Mesodermal cell (in vitro differentiated cells): Measurements from ENCODE around the gene ABCD4.

ENCODE experiments used
- H3K27ac ChIP-seq: 2 replicates; pipeline ENCODE4 v1.7.0; 2013; ENCODE audit warnings: mild to moderate bottlenecking, low read depth, low read length, moderate library complexity; ENCODE audit not compliant: severe bottlenecking
- H3K36me3 ChIP-seq: 2 replicates; pipeline ENCODE4 v1.7.1; 2013; ENCODE audit warnings: mild to moderate bottlenecking, low read length, moderate library complexity; ENCODE audit not compliant: control insufficient read depth, insufficient read depth
- H3K4me1 ChIP-seq: one replicate; pipeline ENCODE4 v1.7.1; 2013; ENCODE audit warnings: mild to moderate bottlenecking, low read length; ENCODE audit not compliant: insufficient read depth, control insufficient read depth, poor library complexity, severe bottlenecking
- H3K4me3 ChIP-seq: 2 replicates; pipeline ENCODE4 v1.7.0; 2013; ENCODE audit warnings: low read length, control low read depth, mild to moderate bottlenecking; ENCODE audit not compliant: insufficient read depth, poor library complexity, severe bottlenecking; ENCODE audit errors: extremely low read depth
- H3K9me3 ChIP-seq: 2 replicates; pipeline ENCODE4 v1.7.1; 2013; ENCODE audit warnings: mild to moderate bottlenecking, low read length, moderate library complexity; ENCODE audit not compliant: control insufficient read depth
- WGBS, 2 experiments: methylation state at CpG; one replicate each; pipeline ENCODE4 v1.1.5; 2013; ENCODE audit warnings: missing lambda C conversion rate in 2 of 2; ENCODE audit not compliant: insufficient coverage in 2 of 2; 5-methylcytosine and 5-hydroxymethylcytosine counted together

ABCD4 gene

DNA sequence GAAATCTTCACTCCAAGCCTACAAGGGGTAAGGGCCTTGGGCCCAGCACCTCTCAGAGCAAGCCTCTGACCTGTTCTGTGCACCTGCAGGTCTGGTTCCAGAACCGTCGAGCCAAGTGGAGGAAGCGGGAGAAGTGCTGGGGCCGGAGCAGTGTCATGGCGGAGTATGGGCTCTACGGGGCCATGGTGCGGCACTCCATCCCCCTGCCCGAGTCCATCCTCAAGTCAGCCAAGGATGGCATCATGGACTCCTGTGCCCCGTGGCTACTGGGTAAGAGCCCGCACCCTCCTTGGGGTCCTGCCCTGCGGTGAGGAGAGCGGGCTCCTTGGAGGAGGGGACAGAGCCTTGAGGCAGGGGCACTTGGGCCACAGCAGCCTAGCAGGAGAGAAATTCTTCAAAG lies 43.2 kb downstream of the ABCD4 start:
- 95 to 97% methylated on average over 12 of the region's 12 CpGs for WGBS, 2 experiments
- H3K4me1 ChIP-seq = no peaks in the 10 kb centered on the region
- no peaks in the 10 kb centered on the region for H3K9me3 ChIP-seq
- H3K36me3 ChIP-seq = no peaks in the 10 kb centered on the region
- no peak overlapping the region for H3K27ac ChIP-seq
- H3K4me3 ChIP-seq = no peak overlapping the region

DNA sequence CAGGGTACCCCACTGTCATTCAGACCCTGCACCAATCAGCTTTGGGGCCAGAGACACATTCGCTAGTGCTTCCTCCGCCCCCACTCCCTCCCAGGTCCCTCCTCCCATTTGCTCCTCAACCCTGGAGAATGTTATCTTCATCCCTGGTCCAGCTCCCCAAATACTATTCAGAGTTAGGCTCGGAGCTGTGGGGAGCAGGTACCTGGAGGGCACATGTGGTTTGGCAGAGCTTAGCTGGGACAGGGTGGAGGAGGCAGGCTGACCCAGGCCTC lies 44.0 kb downstream of the ABCD4 start:
- H3K27ac ChIP-seq = no peak overlapping the region
- no peaks in the 10 kb centered on the region for H3K36me3 ChIP-seq
- 51% methylated on average over 2 of the region's 3 CpGs; no CpG with 5 or more reads in 1 of the 2 experiments for WGBS, 2 experiments
- no peaks in the 10 kb centered on the region for H3K9me3 ChIP-seq
- H3K4me1 ChIP-seq = no peaks in the 10 kb centered on the region
- H3K4me3 ChIP-seq = no peak overlapping the region

DNA sequence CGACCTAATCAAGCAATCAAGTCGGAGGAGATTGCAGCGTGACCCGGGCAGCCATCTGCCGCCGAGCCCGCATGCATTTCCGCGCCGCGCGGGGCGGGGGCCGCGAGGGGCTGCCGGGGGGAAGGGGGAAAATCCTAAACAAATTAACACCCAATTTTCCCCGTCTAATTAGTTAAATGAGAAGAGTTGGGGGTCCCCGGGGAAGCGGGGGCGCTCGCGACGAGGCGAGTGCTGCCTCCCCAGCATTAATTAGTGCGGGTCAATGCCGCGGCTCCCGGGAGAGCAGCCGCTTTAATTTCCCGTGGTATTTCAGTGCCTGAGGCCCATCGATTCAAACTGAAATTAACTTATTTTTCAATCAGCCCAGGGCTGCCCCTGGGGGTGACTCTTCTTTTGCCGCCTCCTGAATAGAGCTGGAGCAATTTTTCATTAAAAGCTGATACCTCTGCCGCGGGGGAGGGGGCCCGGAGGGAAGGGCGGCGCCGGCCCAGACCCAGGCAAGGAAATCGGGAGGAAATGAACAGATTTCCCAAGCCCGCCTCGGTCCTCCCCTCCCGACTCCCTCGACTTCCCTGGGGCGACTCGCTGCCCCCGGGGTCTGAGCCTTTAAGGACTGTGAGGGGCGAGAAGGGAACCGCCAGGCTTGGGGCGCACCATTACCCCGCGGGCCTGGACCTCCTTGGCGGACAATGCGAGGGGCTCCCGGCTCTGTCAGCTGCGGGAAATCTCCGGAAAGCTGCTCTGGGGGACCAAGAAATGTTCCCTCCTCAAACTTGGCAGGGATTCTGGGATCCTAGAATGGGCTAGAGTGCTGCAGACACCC lies 44.6 kb downstream of the ABCD4 start:
- Histone ChIP-seq H3K27ac (no peak overlapping the region), H3K9me3 (no peaks in the 10 kb centered on the region), H3K4me3 (peak overlapping the region; percentile 58), H3K36me3 (no peaks in the 10 kb centered on the region), H3K4me1 (no peaks in the 10 kb centered on the region)
- 9 to 10% methylated on average over 22 to 34 of the region's 56 CpGs for WGBS, 2 experiments

DNA sequence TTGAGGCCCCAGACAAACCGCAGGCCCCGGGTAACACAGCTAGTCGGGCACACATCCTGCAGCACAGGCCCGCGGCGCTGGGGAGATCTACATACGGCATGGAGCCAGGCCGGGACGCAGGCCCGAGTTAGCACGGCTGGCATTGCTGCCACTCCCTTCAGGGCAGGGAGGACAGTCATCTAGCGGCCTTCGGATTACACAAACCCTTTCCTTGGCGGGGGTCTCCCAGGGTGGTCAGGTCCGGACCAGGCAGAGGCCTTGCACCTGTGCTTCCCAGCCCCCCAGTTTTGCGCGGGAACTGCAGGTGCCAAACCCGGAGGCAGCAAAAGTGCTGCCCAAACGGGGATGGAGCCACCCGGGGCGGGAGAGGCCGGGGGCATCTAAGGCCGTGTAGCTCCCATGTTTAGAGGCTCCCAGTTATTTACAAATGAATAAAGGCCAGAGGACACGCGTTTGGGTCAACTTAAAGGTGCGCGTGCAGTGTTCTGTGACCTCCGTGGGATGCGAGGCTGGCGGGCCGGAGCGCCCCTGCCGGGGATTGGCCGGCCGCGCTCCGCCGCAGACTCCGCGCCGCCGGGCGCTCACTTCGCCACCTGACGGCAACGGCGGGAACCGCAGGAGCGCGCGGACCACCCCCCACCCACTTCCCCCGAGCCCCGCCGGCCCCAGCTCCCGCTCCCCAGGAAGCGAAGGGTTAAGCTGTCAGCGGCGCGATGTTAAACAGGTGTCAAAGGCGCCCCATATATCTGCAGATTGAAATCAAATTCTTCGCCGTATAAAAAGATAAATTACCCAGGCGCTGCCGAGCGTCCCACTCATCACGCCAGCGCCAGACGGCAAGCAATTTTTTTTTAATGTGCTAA lies 45.4 kb downstream of the ABCD4 start:
- no peaks in the 10 kb centered on the region for H3K4me1 ChIP-seq
- H3K36me3 ChIP-seq = no peaks in the 10 kb centered on the region
- H3K27ac ChIP-seq = no peak overlapping the region
- H3K4me3 ChIP-seq = peak overlapping the region; percentile 58
- no peaks in the 10 kb centered on the region for H3K9me3 ChIP-seq
- 22 to 27% methylated on average over 53 to 54 of the region's 68 CpGs for WGBS, 2 experiments

DNA sequence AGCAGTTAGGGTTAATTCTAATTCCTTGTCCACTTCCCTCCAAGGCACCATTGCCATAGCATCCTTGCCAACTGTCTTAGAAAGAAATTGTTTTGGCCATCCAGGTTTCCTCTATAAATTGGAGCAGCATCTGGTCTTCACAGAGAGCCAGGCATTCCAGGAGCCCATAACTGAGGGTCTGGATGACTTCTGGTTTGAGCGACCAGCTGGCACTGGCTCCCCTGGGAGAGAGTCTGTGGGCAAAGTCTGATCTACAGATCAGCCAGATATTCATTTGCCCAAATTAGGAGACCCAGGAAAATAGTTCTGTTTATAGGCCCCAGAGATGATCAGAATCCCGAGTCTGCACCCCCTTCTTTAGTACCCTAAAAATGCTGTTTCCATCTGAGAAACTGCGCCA lies 47.5 kb downstream of the ABCD4 start:
- H3K4me1 ChIP-seq = no peaks in the 10 kb centered on the region
- H3K36me3 ChIP-seq = no peaks in the 10 kb centered on the region
- H3K9me3 ChIP-seq = no peaks in the 10 kb centered on the region
- H3K4me3 ChIP-seq = no peak overlapping the region
- H3K27ac ChIP-seq = no peak overlapping the region
- whole genome bisulfite sequencing, 2 experiments = 89% methylated on average over 3 of the region's 3 CpGs; no CpG with 5 or more reads in 1 of the 2 experiments

DNA sequence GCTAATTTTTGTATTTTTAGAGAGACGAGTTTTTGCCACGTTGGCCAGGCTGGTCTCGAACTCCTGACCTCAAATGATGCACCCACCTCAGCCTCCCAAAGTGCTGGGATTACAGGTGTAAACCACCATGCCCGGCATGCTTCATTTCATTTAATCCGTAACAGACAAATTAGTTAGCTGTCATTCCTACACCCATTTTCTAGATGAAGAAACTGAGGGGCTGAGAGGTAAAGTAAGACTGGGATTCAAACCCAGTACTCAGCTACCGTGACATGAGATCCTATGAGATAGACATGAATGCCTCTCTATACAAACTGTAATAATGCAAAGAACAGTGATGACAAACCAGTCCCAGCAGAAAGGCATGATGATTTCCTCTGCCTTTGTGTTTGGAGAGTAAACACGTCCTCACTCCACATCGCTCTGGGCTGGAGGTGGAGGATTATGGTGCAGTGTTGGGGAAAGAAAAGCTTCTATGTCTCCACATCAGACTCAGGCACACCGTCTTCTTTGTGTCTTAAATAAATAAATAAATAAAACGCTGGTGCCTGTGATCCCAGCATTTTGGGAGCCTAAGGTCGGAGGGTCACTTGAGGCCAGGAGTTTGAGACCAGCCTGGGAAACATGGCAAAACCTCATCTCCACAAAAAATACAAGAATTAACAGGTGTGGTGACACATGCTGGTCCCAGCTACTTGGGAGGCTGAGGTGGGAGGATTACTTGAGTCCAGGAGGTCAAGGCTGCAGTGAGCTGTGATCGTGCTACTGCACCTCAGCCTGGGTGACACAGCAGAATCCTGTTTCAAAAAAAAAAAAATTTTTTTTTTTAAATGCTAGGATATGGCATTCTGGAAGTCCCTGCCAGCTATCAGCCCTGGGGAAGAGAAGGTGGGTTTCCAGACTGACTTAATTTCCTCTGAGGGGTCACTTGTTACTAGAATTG lies 53.0 kb downstream of the ABCD4 start:
- Histone ChIP-seq H3K4me3 (no peak overlapping the region), H3K9me3 (no peaks in the 10 kb centered on the region)
- whole genome bisulfite sequencing, 2 experiments = 90 to 92% methylated on average over 6 to 10 of the region's 12 CpGs

DNA sequence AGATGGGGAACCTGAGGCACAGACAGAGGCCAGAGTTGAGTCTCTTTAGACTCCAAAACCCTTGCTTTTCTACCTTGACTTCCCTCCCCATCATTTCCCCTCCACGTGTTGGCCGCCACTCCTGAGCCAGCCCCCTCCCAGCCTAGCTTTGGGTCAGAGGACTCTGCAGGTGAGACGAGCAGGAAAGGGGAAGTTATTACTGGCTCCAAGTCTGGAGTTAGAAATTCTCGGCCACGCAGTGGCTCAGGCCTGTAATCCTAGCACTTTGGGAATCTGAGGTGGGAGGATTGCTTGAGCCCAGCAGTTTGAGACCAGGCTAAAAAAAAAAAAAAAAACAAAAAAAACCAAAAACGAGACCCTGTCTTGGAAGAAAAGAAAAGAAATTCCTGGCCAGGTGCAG lies 54.7 kb downstream of the ABCD4 start:
- H3K27ac ChIP-seq = no peak overlapping the region
- no peaks in the 10 kb centered on the region for H3K4me1 ChIP-seq
- H3K9me3 ChIP-seq = no peaks in the 10 kb centered on the region
- no peaks in the 10 kb centered on the region for H3K36me3 ChIP-seq
- H3K4me3 ChIP-seq = no peak overlapping the region
- WGBS, 2 experiments = 70 to 80% methylated on average over 2 of the region's 6 CpGs

More for the DNA sequence above, 53.0 kb downstream of the ABCD4 start:
- no peaks in the 10 kb centered on the region for H3K36me3 ChIP-seq
- H3K27ac ChIP-seq = no peak overlapping the region
- H3K4me1 ChIP-seq = no peaks in the 10 kb centered on the region

DNA sequence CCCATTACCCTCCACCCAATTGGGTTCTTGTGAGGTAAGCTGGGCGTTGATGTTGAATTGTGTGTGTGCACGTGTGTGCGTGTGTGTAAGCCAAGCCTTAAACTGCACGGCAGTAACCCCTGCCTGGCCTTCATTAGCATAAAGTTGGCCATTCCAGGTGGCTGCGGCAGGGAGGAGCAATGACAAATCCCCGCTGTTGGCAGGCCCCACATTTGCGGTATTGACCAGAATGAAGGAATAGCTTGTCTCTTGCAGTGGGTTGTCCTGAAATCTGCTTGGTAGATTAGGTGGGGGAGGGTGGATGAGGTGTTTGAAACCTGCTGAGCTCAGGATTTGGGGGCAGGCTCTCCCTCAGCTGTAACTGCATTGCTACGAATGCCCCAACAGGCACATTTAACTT lies 56.2 kb downstream of the ABCD4 start:
- Histone ChIP-seq H3K36me3 (no peaks in the 10 kb centered on the region), H3K4me1 (no peaks in the 10 kb centered on the region), H3K4me3 (no peak overlapping the region), H3K9me3 (no peaks in the 10 kb centered on the region), H3K27ac (no peak overlapping the region)
- 74 to 77% methylated on average over 8 of the region's 8 CpGs for WGBS, 2 experiments

DNA sequence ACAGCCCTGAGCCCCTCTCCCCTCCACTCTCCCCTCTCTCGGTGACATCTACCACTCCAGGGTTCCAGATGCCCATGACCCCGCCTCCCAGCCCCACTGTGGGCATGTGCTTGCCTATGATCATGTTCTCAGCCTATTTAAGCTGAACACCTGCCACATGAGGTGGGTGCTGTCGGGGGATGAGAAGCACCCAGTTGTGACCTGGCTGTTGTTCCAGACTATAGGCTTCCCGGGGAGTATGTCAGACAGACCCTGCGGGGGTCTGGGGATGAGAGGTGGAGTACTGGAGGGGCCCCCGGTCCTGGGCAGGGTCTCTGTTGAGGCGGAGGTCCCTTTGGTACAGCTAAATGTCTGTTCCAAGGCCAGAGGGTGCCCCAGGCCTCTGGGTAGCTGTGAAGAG lies 57.4 kb downstream of the ABCD4 start:
- 75 to 87% methylated on average over 5 to 7 of the region's 7 CpGs for whole genome bisulfite sequencing, 2 experiments
- Histone ChIP-seq H3K4me3 (no peak overlapping the region), H3K4me1 (peaks cover 3% of the 10 kb centered on the region), H3K9me3 (no peaks in the 10 kb centered on the region), H3K36me3 (no peaks in the 10 kb centered on the region), H3K27ac (no peak overlapping the region)

DNA sequence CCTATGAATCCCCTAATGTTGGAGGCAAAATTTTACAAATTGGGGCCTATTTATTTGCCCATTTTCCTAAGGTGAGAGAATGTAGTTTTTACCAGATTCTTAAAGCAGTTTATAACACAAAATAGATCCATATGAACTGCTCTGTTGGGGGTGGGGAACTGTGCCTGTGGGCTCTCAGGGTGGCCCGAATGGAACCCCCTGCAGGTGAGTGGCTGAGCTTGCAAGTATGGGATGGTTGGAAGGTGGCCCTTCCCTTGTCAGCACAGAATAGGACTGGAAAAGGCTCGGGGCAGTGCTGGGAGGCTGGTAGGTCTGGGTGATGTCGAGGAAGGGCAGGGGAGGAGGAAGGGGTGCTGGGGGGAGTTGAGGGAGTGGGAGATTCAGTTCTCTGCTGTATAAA lies 58.6 kb downstream of the ABCD4 start:
- Histone ChIP-seq H3K4me1 (peaks cover 4% of the 10 kb centered on the region), H3K27ac (no peak overlapping the region), H3K9me3 (no peaks in the 10 kb centered on the region), H3K36me3 (no peaks in the 10 kb centered on the region), H3K4me3 (no peak overlapping the region)
- 14% methylated on average over 2 of the region's 3 CpGs; no CpG with 5 or more reads in 1 of the 2 experiments for WGBS, 2 experiments
